Measurements from ENCODE around the gene TH. TPM values are rescaled to one million over a fixed set of nuclear protein-coding genes. Genes with fewer than 3 reads are reported as not detected.

TH gene
- total and polyA plus RNA-seq, 2 experiments from 2014 or later, result not detected

DNA sequence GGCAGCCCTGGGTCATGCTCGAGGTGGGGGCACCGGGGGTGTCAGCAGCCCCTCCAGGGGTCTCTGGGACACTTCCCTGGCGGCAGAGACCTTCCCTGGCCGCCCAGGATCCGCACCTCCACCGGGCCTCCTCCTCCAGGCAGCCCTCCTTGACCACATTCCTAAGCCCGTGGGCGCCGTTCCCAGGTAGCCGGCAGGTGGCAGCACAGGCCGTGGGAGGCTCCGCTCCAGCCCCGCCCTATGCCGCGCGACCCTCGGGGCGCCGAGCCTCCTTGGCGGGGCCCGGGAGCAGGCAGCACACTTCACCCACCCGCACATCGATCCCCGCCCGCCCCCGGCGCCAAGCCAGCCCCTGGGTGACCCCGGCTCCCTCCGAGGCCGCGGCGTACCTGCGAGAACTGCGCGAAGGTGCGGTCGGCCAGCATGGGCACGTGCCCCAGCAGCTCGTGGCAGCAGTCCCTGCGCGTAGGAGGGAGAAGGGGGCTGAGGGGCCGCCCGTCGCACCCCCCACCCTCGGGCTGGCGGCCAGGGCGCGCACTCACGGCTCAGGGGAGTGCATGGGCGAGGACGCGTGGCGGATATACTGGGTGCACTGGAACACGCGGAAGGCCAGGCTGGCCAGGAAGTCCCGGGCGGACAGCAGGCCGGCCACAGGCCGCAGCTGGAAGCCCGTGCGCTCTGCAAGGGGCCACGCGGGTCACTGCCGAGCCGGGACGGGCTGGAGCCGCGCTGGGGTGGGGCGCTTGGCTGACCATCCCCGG is 5.3 kb downstream of the TH start:
- peak; percentile 21 to 51 for DNase-seq (ENCODE audit: low read depth in 1 of 2, low spot score in 1 of 2)
- Histone ChIP-seq H3K9me3 (ENCODE audit: low read depth) (no peaks in the 10 kb centered on the region), H3K27me3 (no peaks in the 10 kb centered on the region), H3K4me3 (no peak overlapping the region), H3K4me1 (ENCODE audit: low read depth) (no peaks in the 10 kb centered on the region), H3K36me3 (no peaks in the 10 kb centered on the region), H3K27ac (no peak overlapping the region)
- peak; percentile 50 for TF ChIP-seq CTCF (IDR thresholded peaks at IDR 0.05; ENCODE audit: low read depth, low read length)

DNA sequence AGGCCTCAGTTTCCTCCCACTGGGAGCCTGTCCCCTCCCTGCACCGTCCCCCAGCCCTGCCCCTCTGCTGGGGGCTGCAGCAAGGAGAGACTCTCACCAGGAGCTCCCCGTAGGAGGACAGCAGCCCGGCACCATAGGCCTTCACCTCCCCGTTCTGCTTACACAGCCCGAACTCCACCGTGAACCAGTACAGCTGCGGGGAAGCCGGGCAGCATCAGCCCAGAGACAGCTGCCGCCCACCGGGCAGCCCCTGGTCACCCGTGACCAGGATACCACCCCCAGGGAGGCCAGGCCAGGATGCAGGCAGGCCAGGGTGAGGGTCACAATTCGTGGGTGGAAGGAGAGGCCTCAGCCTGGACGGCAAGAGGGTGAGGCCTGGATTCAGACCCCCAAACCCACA is 6.0 kb downstream of the TH start:
- Histone ChIP-seq H3K4me3 (no peak overlapping the region), H3K4me1 (ENCODE audit: low read depth) (no peaks in the 10 kb centered on the region), H3K27me3 (no peaks in the 10 kb centered on the region), H3K9me3 (ENCODE audit: low read depth) (no peaks in the 10 kb centered on the region), H3K36me3 (no peaks in the 10 kb centered on the region), H3K27ac (no peak overlapping the region)
- no peak for TF ChIP-seq CTCF (IDR thresholded peaks at IDR 0.05; ENCODE audit: low read depth, low read length)
- no peak for DNase-seq (ENCODE audit: low read depth in 1 of 2, low spot score in 1 of 2)

GRCh38 chr11:2164861-2165555 is 6.6 kb downstream of the TH start:
- Histone ChIP-seq H3K4me3 (no peak overlapping the region), H3K36me3 (no peaks in the 10 kb centered on the region), H3K9me3 (ENCODE audit: low read depth) (no peaks in the 10 kb centered on the region), H3K27ac (no peak overlapping the region), H3K4me1 (ENCODE audit: low read depth) (no peaks in the 10 kb centered on the region), H3K27me3 (no peaks in the 10 kb centered on the region)
- no peak for DNase-seq (ENCODE audit: low read depth in 1 of 2, low spot score in 1 of 2)
- TF ChIP-seq CTCF (IDR thresholded peaks at IDR 0.05; ENCODE audit: low read depth, low read length), result no peak

DNA sequence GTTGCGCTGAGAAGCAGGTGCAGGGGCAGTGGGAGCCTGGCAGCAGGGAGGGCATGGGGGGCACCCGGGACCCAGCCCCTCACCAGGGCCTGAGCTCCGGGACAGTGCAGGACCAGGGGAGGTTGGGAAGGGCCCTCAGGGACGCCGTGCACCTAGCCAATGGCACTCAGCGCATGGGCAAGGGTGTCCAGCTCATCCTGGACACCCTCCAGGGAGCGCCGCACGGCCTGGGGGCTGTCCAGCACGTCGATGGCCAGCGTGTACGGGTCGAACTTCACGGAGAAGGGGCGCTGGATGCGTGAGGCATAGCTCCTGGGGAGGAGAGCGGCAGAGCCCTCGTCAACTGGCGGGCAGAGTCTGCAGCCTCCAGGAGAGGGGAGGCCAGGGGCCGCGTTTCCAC is 7.5 kb downstream of the TH start:
- Histone ChIP-seq H3K4me1 (ENCODE audit: low read depth) (peaks cover 6% of the 10 kb centered on the region), H3K36me3 (no peaks in the 10 kb centered on the region), H3K4me3 (no peak overlapping the region), H3K27me3 (no peaks in the 10 kb centered on the region), H3K27ac (no peak overlapping the region), H3K9me3 (ENCODE audit: low read depth) (no peaks in the 10 kb centered on the region)
- no peak for DNase-seq (ENCODE audit: low read depth in 1 of 2, low spot score in 1 of 2)
- TF ChIP-seq CTCF (IDR thresholded peaks at IDR 0.05; ENCODE audit: low read depth, low read length), result no peak

DNA sequence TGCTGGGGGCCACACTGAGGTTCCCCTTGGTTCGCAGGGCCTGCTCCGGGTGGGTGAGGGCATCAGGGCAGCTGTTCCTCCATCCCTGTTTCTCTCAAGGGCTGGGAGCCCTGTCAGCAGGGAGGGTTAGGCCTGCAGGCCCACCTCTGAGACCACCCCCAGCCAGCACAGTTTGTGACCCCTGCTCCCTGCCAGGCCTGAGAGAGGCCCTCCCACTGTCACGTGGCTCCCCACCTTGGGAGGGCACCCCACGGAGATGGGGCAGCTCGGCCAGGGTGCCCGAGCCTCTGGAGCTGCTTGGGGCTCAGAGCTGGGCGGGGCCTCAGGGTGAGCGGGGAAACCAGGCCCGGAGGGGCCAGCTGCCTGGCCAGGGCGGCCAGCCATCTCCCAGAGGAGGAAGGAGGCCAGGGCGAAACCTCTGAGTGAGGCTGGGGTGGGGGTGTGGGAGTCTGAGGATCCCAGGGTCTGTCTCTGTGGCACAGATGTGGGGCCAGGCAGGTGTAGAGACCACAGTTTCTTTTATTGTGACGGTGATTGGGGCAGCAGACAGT is 8.1 kb downstream of the TH start:
- DNase-seq (ENCODE audit: low read depth in 1 of 2, low spot score in 1 of 2), result no peak
- Histone ChIP-seq H3K27me3 (no peaks in the 10 kb centered on the region), H3K27ac (no peak overlapping the region), H3K9me3 (ENCODE audit: low read depth) (no peaks in the 10 kb centered on the region), H3K4me1 (ENCODE audit: low read depth) (peaks cover 9% of the 10 kb centered on the region), H3K4me3 (no peak overlapping the region), H3K36me3 (no peaks in the 10 kb centered on the region)
- TF ChIP-seq CTCF (IDR thresholded peaks at IDR 0.05; ENCODE audit: low read depth, low read length), result no peak

Measured in cardiac muscle cell (in vitro differentiated cells and primary cell).